ENCODE results near the gene LIN9. TPM values are rescaled to one million over a fixed set of nuclear protein-coding genes. Genes with fewer than 3 reads are reported as not detected.

The LIN9 gene
- total RNA-seq, 2 experiments from 2014 or later: 10.2 to 11.3 TPM

DNA sequence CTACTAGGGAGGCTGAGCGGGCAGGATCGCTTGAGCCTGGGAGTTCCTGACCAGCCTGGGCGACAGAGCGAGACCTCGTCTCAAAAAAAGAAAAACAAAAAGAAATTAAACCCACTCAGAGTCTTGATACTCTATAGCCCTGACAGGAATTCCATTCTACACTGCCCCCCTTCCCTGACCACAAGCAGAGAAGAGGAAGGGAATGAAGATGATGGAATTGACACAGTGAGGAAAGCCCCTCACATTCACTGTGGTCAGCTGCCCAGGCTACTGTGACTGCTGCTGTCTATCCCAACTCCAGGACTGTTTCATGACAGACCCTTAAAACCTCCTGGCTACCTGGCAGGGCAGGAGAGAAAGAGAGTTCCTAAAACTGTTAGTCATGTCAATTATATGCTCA, 12.1 kb downstream of the LIN9 start:
- Mint-ChIP-seq H3K27ac (no peak overlapping the region), H3K27me3 (no peaks in the 10 kb centered on the region), H3K4me3 (no peak overlapping the region), H3K4me1 (ENCODE audit: low read depth) (no peaks in the 10 kb centered on the region), H3K9me3 (no peaks in the 10 kb centered on the region), H3K36me3 (ENCODE audit: low read depth) (peaks cover 18% of the 10 kb centered on the region)
- ATAC-seq: no peak
- intact Hi-C loops (cut with micrococcal nuclease): no loop called here
- POLR2A ChIA-PET: interaction anchor here (2.3 kb wide), 1 partner anchor 10 kb away, joined by 6 read pairs; no protein-coding TSS in a partner anchor
- TF ChIP-seq, protein P1, sequence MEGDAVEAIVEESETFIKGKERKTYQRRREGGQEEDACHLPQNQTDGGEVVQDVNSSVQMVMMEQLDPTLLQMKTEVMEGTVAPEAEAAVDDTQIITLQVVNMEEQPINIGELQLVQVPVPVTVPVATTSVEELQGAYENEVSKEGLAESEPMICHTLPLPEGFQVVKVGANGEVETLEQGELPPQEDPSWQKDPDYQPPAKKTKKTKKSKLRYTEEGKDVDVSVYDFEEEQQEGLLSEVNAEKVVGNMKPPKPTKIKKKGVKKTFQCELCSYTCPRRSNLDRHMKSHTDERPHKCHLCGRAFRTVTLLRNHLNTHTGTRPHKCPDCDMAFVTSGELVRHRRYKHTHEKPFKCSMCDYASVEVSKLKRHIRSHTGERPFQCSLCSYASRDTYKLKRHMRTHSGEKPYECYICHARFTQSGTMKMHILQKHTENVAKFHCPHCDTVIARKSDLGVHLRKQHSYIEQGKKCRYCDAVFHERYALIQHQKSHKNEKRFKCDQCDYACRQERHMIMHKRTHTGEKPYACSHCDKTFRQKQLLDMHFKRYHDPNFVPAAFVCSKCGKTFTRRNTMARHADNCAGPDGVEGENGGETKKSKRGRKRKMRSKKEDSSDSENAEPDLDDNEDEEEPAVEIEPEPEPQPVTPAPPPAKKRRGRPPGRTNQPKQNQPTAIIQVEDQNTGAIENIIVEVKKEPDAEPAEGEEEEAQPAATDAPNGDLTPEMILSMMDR (IDR thresholded peaks at IDR 0.05): no peak
- CTCF ChIA-PET: interaction anchor here (0.7 to 1.3 kb wide), 4 partner anchors 10 to 36 kb away, joined by 3 to 4 read pairs (median 4); partner anchors contain the start of gene LIN9
- no peak for DNase-seq

DNA sequence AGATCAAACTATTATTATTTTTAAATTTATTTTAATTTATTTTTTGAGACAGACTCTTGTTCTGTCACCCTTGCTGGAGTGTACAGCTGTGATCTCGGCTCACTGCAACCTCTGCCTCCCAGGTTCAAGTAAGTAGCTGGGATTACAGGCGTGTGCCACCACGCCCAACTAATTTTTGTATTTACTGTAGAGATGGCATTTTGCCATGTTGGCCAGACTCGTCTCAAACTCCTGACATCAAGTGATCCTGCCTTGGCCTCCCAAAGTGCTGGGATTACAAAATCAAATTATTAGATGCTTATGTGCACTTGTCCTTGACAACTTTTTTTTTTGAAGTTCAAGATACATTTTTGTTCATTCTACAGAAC, 15.4 kb downstream of the LIN9 start:
- TF ChIP-seq, protein P1 (IDR thresholded peaks at IDR 0.05): no peak
- no peak overlapping the region for H3K27ac Mint-ChIP-seq
- H3K4me1 Mint-ChIP-seq (ENCODE audit: low read depth): no peaks in the 10 kb centered on the region
- H3K36me3 Mint-ChIP-seq (ENCODE audit: low read depth): peaks cover 16% of the 10 kb centered on the region
- DNase-seq (no peak), ATAC-seq (no peak)
- H3K4me3 Mint-ChIP-seq: no peak overlapping the region
- POLR2A ChIA-PET: interaction anchor here (1.2 to 1.6 kb wide), 2 partner anchors 11 to 15 kb away, joined by 3 to 4 read pairs; no protein-coding TSS in a partner anchor
- CTCF ChIA-PET: interaction anchor here (3.1 kb wide), 1 partner anchor 168 kb away, joined by 9 read pairs; no protein-coding TSS in a partner anchor
- no peaks in the 10 kb centered on the region for H3K27me3 Mint-ChIP-seq
- no peaks in the 10 kb centered on the region for H3K9me3 Mint-ChIP-seq
- intact Hi-C loops (cut with micrococcal nuclease): no loop called here

DNA sequence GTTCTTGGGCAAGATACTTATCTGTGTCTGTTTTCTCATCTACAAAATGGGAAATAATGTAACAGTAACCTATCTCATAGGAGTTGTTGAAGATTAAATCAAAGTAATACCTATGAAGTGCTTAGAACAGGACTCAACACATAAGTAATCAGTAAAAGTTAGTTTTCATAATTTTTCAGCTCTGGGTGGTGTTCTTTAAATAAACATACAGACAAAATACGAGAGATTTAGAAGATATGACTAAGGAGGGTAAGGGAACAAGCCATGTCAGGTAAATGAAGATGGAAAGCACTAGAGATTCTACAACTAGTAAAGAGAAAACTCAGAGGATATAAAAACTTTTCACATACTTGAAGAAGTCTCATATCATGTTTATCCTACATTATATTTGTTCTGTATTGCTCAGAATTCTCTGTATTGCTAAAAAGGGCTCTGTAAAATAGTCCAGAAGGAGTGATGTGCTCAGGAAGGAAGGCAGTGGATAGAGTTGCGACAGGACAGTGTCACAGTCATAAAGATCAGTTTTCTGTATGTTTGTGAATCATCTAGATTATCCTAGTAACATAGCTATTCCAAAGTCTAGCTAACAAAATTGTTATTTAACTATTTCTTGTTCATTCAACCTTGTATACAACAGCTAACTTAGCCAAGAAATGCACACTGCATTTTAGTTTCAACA, 16.0 kb downstream of the LIN9 start:
- H3K36me3 Mint-ChIP-seq (ENCODE audit: low read depth): peaks cover 17% of the 10 kb centered on the region

DNA sequence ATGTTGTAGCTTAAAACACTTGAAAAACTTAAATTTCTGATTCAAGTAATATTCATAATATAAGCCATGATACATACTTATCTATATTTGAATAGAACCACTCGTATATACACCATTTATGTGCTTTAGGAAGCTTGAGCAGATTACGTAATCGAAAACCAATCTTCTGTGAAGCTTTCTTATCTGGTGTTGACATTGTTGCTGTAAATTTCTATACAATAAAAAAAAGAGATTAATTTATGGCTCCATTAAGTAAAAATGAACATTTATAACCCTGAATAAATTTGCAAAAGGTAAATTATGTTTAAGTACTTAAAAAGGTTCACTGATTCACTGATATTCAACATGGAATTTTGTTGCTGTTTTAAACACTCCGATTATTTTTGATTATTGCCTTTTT, 21.4 kb downstream of the LIN9 start:
- ATAC-seq: no peak
- POLR2A ChIA-PET: no interaction called here
- no peak overlapping the region for H3K27ac Mint-ChIP-seq
- TF ChIP-seq, protein P1 (IDR thresholded peaks at IDR 0.05): no peak
- no peak overlapping the region for H3K4me3 Mint-ChIP-seq
- no peaks in the 10 kb centered on the region for H3K9me3 Mint-ChIP-seq
- CTCF ChIA-PET: interaction anchor here (1.6 kb wide), 1 partner anchor 46 kb away, joined by 5 read pairs; no protein-coding TSS in a partner anchor
- intact Hi-C loops (cut with micrococcal nuclease): no loop called here
- DNase-seq: no peak
- H3K27me3 Mint-ChIP-seq: no peaks in the 10 kb centered on the region
- no peaks in the 10 kb centered on the region for H3K4me1 Mint-ChIP-seq (ENCODE audit: low read depth)
- peaks cover 7% of the 10 kb centered on the region for H3K36me3 Mint-ChIP-seq (ENCODE audit: low read depth)

More for the DNA sequence above, 16.0 kb downstream of the LIN9 start:
- TF ChIP-seq, protein P1 (IDR thresholded peaks at IDR 0.05): no peak
- ChIA-PET POLR2A (interaction anchor here (1.2 to 1.6 kb wide), 2 partner anchors 11 to 14 kb away, joined by 3 to 4 read pairs; no protein-coding TSS in a partner anchor), CTCF (interaction anchor here (0.9 to 3.1 kb wide), 3 partner anchors 28 to 168 kb away, joined by 3 to 9 read pairs (median 5); no protein-coding TSS in a partner anchor)
- Mint-ChIP-seq H3K4me3 (no peak overlapping the region), H3K27me3 (no peaks in the 10 kb centered on the region), H3K9me3 (no peaks in the 10 kb centered on the region), H3K4me1 (ENCODE audit: low read depth) (no peaks in the 10 kb centered on the region), H3K27ac (no peak overlapping the region)
- no peak for ATAC-seq
- no peak for DNase-seq
- intact Hi-C loops (cut with micrococcal nuclease): no loop called here

DNA sequence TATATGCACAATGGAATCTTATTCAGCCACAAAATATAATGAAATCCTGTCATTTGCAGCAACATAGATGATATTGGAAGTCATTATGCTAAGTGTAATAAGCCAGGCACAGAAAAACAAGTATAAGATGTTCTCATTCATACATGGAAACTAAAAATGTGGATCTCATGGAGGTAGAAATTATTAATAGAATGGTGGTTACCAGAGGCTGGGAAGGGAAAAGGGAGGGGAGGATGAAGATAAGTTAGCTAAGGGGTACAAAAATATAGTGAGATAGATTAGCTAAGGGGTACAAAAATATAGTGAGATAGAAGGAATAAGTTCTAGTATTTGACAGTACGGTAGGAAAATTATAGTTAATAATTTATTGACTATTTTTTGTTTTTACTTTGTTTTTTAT, 27.9 kb downstream of the LIN9 start:
- no peak for DNase-seq
- Mint-ChIP-seq H3K4me1 (ENCODE audit: low read depth) (no peaks in the 10 kb centered on the region), H3K9me3 (no peaks in the 10 kb centered on the region), H3K36me3 (ENCODE audit: low read depth) (peaks cover 4% of the 10 kb centered on the region), H3K27ac (no peak overlapping the region), H3K4me3 (no peak overlapping the region), H3K27me3 (no peaks in the 10 kb centered on the region)
- intact Hi-C loops (cut with micrococcal nuclease): no loop called here
- no peak for ATAC-seq
- TF ChIP-seq, protein P1 (IDR thresholded peaks at IDR 0.05): no peak
- ChIA-PET CTCF (interaction anchor here (1.4 kb wide), 1 partner anchor 156 kb away, joined by 3 read pairs; no protein-coding TSS in a partner anchor), POLR2A (no interaction called here)

All from activated CD8-positive, alpha-beta T cell treated with anti-CD3 and anti-CD28 coated beads for 36 hours (primary cell).